HG03354 (cell line): Measurements from ENCODE around the gene XRCC4.

Source experiments
- ATAC-seq: cut with Tn5 transposase; IDR thresholded peaks from one replicate; pipeline ENCODE4 v1.9.1; 2021; ENCODE audit warnings: mild to moderate bottlenecking; ENCODE audit not compliant: unreplicated experiment, poor library complexity, severe bottlenecking

Gene XRCC4

GRCh38 chr5:83401775-83402174, 324.4 kb downstream of the XRCC4 start:
- peak; percentile 18 for ATAC-seq
